OCI-LY3 (cell line): ENCODE results near the gene MFGE8.
A peak's percentile ranks its signal among the peaks of the same experiment; 100 is the strongest.

Source experiments
- H2AFZ ChIP-seq: fragments of 200-600, 300-600 bp; shearing (Covaris generic); 2 replicates; pipeline ENCODE4 v1.6.0; 2014; ENCODE audit warnings: antibody characterized with exemption, low read depth, low read length
- H3K27ac ChIP-seq: fragments of 200-600, 300-600 bp; sonication (generic); 2 replicates; pipeline ENCODE4 v1.5.1; 2014; ENCODE audit warnings: mild to moderate bottlenecking, low read length, moderate library complexity, mixed read lengths
- H3K27me3 ChIP-seq: fragments of 200-600, 300-600 bp; sonication (generic); 2 replicates; pipeline ENCODE4 v1.6.1; 2014; ENCODE audit warnings: low read depth, low read length, mixed read lengths
- H3K36me3 ChIP-seq: fragments of 200-600, 300-600 bp; sonication (generic); replicated peaks from 2 replicates; pipeline ENCODE3; 2014; ENCODE audit warnings: low read depth, low read length, mixed read lengths
- H3K4me1 ChIP-seq: fragments of 300-600, 200-600 bp; sonication (generic); 2 replicates; pipeline ENCODE4 v1.6.1; 2014; ENCODE audit warnings: low read length, mixed read lengths
- H3K4me2 ChIP-seq: fragments of 200-600, 300-600 bp; sonication (generic); 2 replicates; pipeline ENCODE4 v1.6.1; 2014; ENCODE audit warnings: low read length, mixed read lengths
- H3K4me3 ChIP-seq: fragments of 300-600, 200-600 bp; sonication (generic); 2 replicates; pipeline ENCODE4 v1.5.1; 2014; ENCODE audit warnings: antibody characterized with exemption, mild to moderate bottlenecking, low read length, moderate library complexity
- H3K79me2 ChIP-seq: fragments of 300-600, 200-600 bp; shearing (Covaris generic); 2 replicates; pipeline ENCODE4 v1.6.1; 2014; ENCODE audit warnings: mild to moderate bottlenecking, low read length, mixed read lengths
- H3K9ac ChIP-seq: fragments of 300-600, 200-600 bp; shearing (Covaris generic); 2 replicates; pipeline ENCODE4 v1.6.0; 2014; ENCODE audit warnings: mild to moderate bottlenecking, low read length, moderate library complexity
- H3K9me3 ChIP-seq: fragments of 200-600, 300-600 bp; shearing (Covaris generic); 2 replicates; pipeline ENCODE4 v1.6.1; 2014; ENCODE audit warnings: low read length, mixed read lengths; ENCODE audit not compliant: insufficient read depth
- H4K20me1 ChIP-seq: fragments of 200-600, 300-600 bp; sonication (generic); 2 replicates; pipeline ENCODE4 v1.6.1; 2016; ENCODE audit warnings: low read length, mixed read lengths; ENCODE audit not compliant: insufficient read depth
- CTCF ChIP-seq: fragments of 200-600, 300-600 bp; sonication (generic); IDR thresholded peaks from 2 replicates; pipeline ENCODE4 v1.5.1; 2014; ENCODE audit warnings: antibody characterized with exemption, low read length, low read depth
- EZH2phosphoT487 ChIP-seq: fragments of 200-600 bp; shearing (Covaris generic); IDR thresholded peaks from 2 replicates; pipeline ENCODE4 v1.6.1; 2018; ENCODE audit warnings: antibody characterized with exemption, mixed run types, low read depth

MFGE8 gene

GRCh38 chr15:88880944-88881740 lies 32.0 kb downstream of the MFGE8 start:
- H3K27ac ChIP-seq: no peak overlapping the region
- no peak overlapping the region for H3K9ac ChIP-seq
- H2AFZ ChIP-seq: no peak overlapping the region
- no peaks in the 10 kb centered on the region for H4K20me1 ChIP-seq
- no peaks in the 10 kb centered on the region for H3K9me3 ChIP-seq
- no peak for TF ChIP-seq EZH2phosphoT487
- no peak for TF ChIP-seq CTCF
- H3K27me3 ChIP-seq: no peaks in the 10 kb centered on the region
- H3K4me2 ChIP-seq: no peak overlapping the region
- no peaks in the 10 kb centered on the region for H3K4me1 ChIP-seq
- no peak overlapping the region for H3K4me3 ChIP-seq
- no peaks in the 10 kb centered on the region for H3K36me3 ChIP-seq
- H3K79me2 ChIP-seq: no peaks in the 10 kb centered on the region

- TF ChIP-seq CTCF: peak; percentile 88
- no peak for TF ChIP-seq EZH2phosphoT487
- H3K4me2 ChIP-seq: no peak overlapping the region
Measured at GRCh38 chr15:88878720-88879184, 34.4 kb downstream of the MFGE8 start.

GRCh38 chr15:88877906-88878305 lies 35.3 kb downstream of the MFGE8 start:
- no peaks in the 10 kb centered on the region for H3K9me3 ChIP-seq
- H3K4me2 ChIP-seq: no peak overlapping the region
- no peak overlapping the region for H3K9ac ChIP-seq
- no peak overlapping the region for H3K27ac ChIP-seq
- no peak overlapping the region for H3K4me3 ChIP-seq
- H3K36me3 ChIP-seq: no peaks in the 10 kb centered on the region
- no peaks in the 10 kb centered on the region for H3K27me3 ChIP-seq
- TF ChIP-seq EZH2phosphoT487 (no peak), CTCF (no peak)
- H2AFZ ChIP-seq: no peak overlapping the region
- H3K4me1 ChIP-seq: no peaks in the 10 kb centered on the region
- H4K20me1 ChIP-seq: no peaks in the 10 kb centered on the region
- no peaks in the 10 kb centered on the region for H3K79me2 ChIP-seq

More at GRCh38 chr15:88878720-88879184, 34.4 kb downstream of the MFGE8 start:
- Histone ChIP-seq H3K9ac (no peak overlapping the region), H3K9me3 (no peaks in the 10 kb centered on the region), H3K27me3 (no peaks in the 10 kb centered on the region), H3K36me3 (no peaks in the 10 kb centered on the region), H3K27ac (no peak overlapping the region), H3K4me3 (no peak overlapping the region), H3K4me1 (no peaks in the 10 kb centered on the region), H3K79me2 (no peaks in the 10 kb centered on the region), H2AFZ (no peak overlapping the region), H4K20me1 (no peaks in the 10 kb centered on the region)

GRCh38 chr15:88877415-88877814 lies 35.8 kb downstream of the MFGE8 start:
- no peaks in the 10 kb centered on the region for H3K36me3 ChIP-seq
- TF ChIP-seq CTCF (no peak), EZH2phosphoT487 (no peak)
- H3K27ac ChIP-seq: no peak overlapping the region
- H4K20me1 ChIP-seq: no peaks in the 10 kb centered on the region
- H3K27me3 ChIP-seq: peaks cover 3% of the 10 kb centered on the region; the same call in 1 of the 2 replicates
- H3K9ac ChIP-seq: no peak overlapping the region
- H3K4me2 ChIP-seq: no peak overlapping the region
- H2AFZ ChIP-seq: no peak overlapping the region
- H3K9me3 ChIP-seq: no peaks in the 10 kb centered on the region
- H3K79me2 ChIP-seq: no peaks in the 10 kb centered on the region
- H3K4me3 ChIP-seq: no peak overlapping the region
- no peaks in the 10 kb centered on the region for H3K4me1 ChIP-seq
